Measurements from ENCODE around the gene PRKG1.

DNA sequence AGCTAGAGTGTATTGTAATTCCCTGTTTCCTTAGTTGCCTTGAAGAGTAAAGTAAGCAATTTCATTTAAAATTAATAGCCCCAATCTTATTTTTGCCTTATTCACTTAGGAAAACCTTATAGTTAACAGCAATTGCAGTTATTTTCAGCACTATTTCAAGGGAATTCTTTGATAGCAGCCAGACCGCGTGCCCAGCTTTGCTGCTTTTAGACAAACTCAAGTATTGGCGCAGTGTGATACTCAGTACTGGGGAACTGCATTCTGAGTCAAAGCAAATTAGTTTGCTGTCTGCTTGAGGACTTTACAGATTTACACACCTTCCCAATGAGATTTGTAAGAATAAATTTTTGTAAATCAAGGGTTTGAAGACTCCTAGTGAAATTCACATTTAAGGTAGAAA, 21.2 kb downstream of the PRKG1 start:
- no peak for TF ChIP-seq SIN3A (IDR thresholded peaks at IDR 0.05; ENCODE audit: borderline replicate concordance, insufficient read depth, low read length)
- TF ChIP-seq TAF1 (IDR thresholded peaks at IDR 0.05; ENCODE audit: borderline replicate concordance, insufficient read depth, low read length), result no peak
- no peak for TF ChIP-seq POLR2AphosphoS5 (IDR thresholded peaks at IDR 0.05; ENCODE audit: low read depth, low read length)
